HCT116 (cell line): ENCODE measurements around the gene MCEMP1. TPM values are rescaled to one million over a fixed set of nuclear protein-coding genes. Genes with fewer than 3 reads are reported as not detected.

Experiments
- ATAC-seq: fragments of 200-7000 bp; cut with Tn5 transposase; 2 replicates; pipeline ENCODE4 v1.9.1; 2020; ENCODE audit warnings: mild to moderate bottlenecking, moderate library complexity
- BruUV-seq: library from RNA; stranded (reverse); fragments of 400-500 nt; replicated peaks from 2 replicates; lab custom pipeline; 2021; lab: Mats Ljungman, UMichigan
- CTCF ChIA-PET: fragments of 300-600 bp; sonication (Branson Sonifier 250); formaldehyde crosslinking; loops from one replicate; lab custom pipeline; 2021; ENCODE audit warnings: antibody characterized with exemption; lab: Charles Lee
- POLR2A ChIA-PET: fragments of 300-600, 350-600 bp; sonication (Branson Sonifier 250); formaldehyde crosslinking; loops from one replicate; lab custom pipeline; 2021; ENCODE audit warnings: antibody characterized with exemption; lab: Charles Lee
- RAD21 ChIA-PET, 2 experiments: fragments of 300-600 bp; sonication (Branson Sonifier 250); formaldehyde crosslinking; loops; one replicate each; lab custom pipeline; 2023; ENCODE audit warnings: low total read pairs in 2 of 2; ENCODE audit not compliant: uncharacterized antibody in 2 of 2, unreplicated experiment in 2 of 2, low non-redundant PET in 1 of 2; lab: Charles Lee
- DNase-seq: peaks from one replicate; pipeline ENCODE4 v3.0.0-alpha.2; 2010; ENCODE audit warnings: low read depth, low spot score
- H2AFZ ChIP-seq: fragments of 200-600 bp; shearing (Covaris generic), sonication (generic); 2 replicates; pipeline ENCODE4 v1.6.1; 2017; ENCODE audit warnings: low read depth, mixed run types, mixed read lengths, antibody characterized with exemption, low read length; ENCODE audit not compliant: poor library complexity, severe bottlenecking
- H3K27ac ChIP-seq: 2 replicates; pipeline ENCODE4 v1.5.1; 2012; ENCODE audit warnings: low read depth, low read length
- H3K27me3 ChIP-seq: fragments of 200-600 bp; sonication (generic); 2 replicates; pipeline ENCODE4 v1.6.1; 2016; ENCODE audit warnings: mixed run types, low read length, mixed read lengths; ENCODE audit not compliant: insufficient read depth
- H3K36me3 ChIP-seq, 2 experiments: fragments of 200-500 bp in 1 of 2; fragments of 200-600 bp in 1 of 2; sonication (Bioruptor generic) in 1 of 2; sonication (generic) in 1 of 2; 2 replicates each; pipeline versions ENCODE4 v1.5.1 to v1.6.1; 2014 to 2016; ENCODE audit warnings: low read length in 2 of 2, inconsistent platforms in 1 of 2, mixed read lengths in 1 of 2, mixed run types in 1 of 2; ENCODE audit not compliant: insufficient read depth in 2 of 2, control insufficient read depth in 1 of 2
- H3K4me1 ChIP-seq, 2 experiments: fragments of 200-600 bp in 1 of 2; sonication (generic) in 1 of 2; 2 replicates each; pipeline versions ENCODE4 v1.5.1 to v1.6.1; 2012 to 2017; ENCODE audit warnings: low read length in 2 of 2, inconsistent platforms in 1 of 2, mild to moderate bottlenecking in 1 of 2, mixed read lengths in 1 of 2, mixed run types in 1 of 2, moderate library complexity in 1 of 2; ENCODE audit not compliant: insufficient read depth in 2 of 2, control insufficient read depth in 1 of 2
- H3K4me2 ChIP-seq: fragments of 200-600 bp; sonication (generic); 2 replicates; pipeline ENCODE4 v1.6.1; 2017; ENCODE audit warnings: mixed run types, low read length, mixed read lengths
- H3K4me3 ChIP-seq, 2 experiments: fragments of 200-600 bp in 1 of 2; sonication (generic) in 1 of 2; replicated peaks in 1 of 2; 2 replicates each; pipeline ENCODE4 v1.5.1; 2011 to 2016; ENCODE audit warnings: low read length in 2 of 2, control low read depth in 1 of 2, low read depth in 1 of 2, mild to moderate bottlenecking in 1 of 2, mixed read lengths in 1 of 2, mixed run types in 1 of 2
- H3K79me2 ChIP-seq: fragments of 200-600 bp; sonication (generic); 2 replicates; pipeline ENCODE4 v1.6.1; 2017; ENCODE audit warnings: mild to moderate bottlenecking, mixed run types, low read length, moderate library complexity, mixed read lengths; ENCODE audit not compliant: insufficient read depth
- H3K9ac ChIP-seq: fragments of 200-600 bp; sonication (generic); 2 replicates; pipeline ENCODE4 v1.6.1; 2016; ENCODE audit warnings: low read length, mixed read lengths
- H3K9me2 ChIP-seq: fragments of 200-600 bp; sonication (generic), shearing (Covaris generic); 2 replicates; pipeline ENCODE4 v1.6.1; 2017; ENCODE audit warnings: mixed run types, mild to moderate bottlenecking, moderate library complexity; ENCODE audit not compliant: insufficient read depth
- H3K9me3 ChIP-seq, 2 experiments: fragments of 200-500 bp in 1 of 2; fragments of 200-600 bp in 1 of 2; sonication (Bioruptor generic) in 1 of 2; sonication (generic) in 1 of 2; 2 replicates each; pipeline ENCODE4 v1.6.1; 2014 to 2017; ENCODE audit warnings: low read length in 2 of 2, mixed read lengths in 2 of 2, inconsistent platforms in 1 of 2, low read depth in 1 of 2, mild to moderate bottlenecking in 1 of 2, mixed run types in 1 of 2, moderate library complexity in 1 of 2; ENCODE audit not compliant: control insufficient read depth in 1 of 2, insufficient read depth in 1 of 2
- H4K20me1 ChIP-seq: fragments of 200-600 bp; sonication (generic), shearing (Covaris generic); 2 replicates; pipeline ENCODE4 v1.6.1; 2017; ENCODE audit warnings: mixed run types, mild to moderate bottlenecking, moderate library complexity; ENCODE audit not compliant: insufficient read depth
- ATF3 ChIP-seq: IDR thresholded peaks from 2 replicates; pipeline ENCODE4 v1.6.1; 2012
- CBX3 ChIP-seq: IDR thresholded peaks from 2 replicates; pipeline ENCODE4 v1.6.1; 2012; ENCODE audit warnings: low read depth
- CEBPB ChIP-seq: IDR thresholded peaks from 2 replicates; pipeline ENCODE4 v1.6.1; 2012; ENCODE audit warnings: low read depth
- CTCF ChIP-seq, 3 experiments: fragments of 200-600 bp in 1 of 3; sonication (generic) in 1 of 3; IDR thresholded peaks in 2 of 3; conservative IDR thresholded peaks in 1 of 3; 2 replicates each; pipeline ENCODE4 v1.5.1; 2012 to 2017; ENCODE audit warnings: low read depth in 2 of 3, low read length in 2 of 3, antibody characterized with exemption in 1 of 3, borderline replicate concordance in 1 of 3, control low read depth in 1 of 3, mild to moderate bottlenecking in 1 of 3, mixed read lengths in 1 of 3, mixed run types in 1 of 3, moderate library complexity in 1 of 3; ENCODE audit not compliant: insufficient read depth in 1 of 3
- EGR1 ChIP-seq: IDR thresholded peaks from 2 replicates; pipeline ENCODE4 v1.6.1; 2012; ENCODE audit warnings: low read depth
- ELF1 ChIP-seq: IDR thresholded peaks from 2 replicates; pipeline ENCODE4 v1.6.1; 2012; ENCODE audit warnings: low read depth, borderline replicate concordance
- EZH2 ChIP-seq: fragments of 200-600 bp; sonication (generic); IDR thresholded peaks from 2 replicates; pipeline ENCODE4 v1.6.1; 2017; ENCODE audit warnings: antibody characterized with exemption, mixed run types
- EZH2phosphoT487 ChIP-seq: fragments of 200-600 bp; IDR thresholded peaks from 2 replicates; pipeline ENCODE4 v1.6.1; 2018; ENCODE audit warnings: antibody characterized with exemption, borderline replicate concordance
- FOSL1 ChIP-seq: IDR thresholded peaks from 2 replicates; pipeline ENCODE4 v1.6.1; 2012; ENCODE audit warnings: low read depth
- JUND ChIP-seq: IDR thresholded peaks from 2 replicates; pipeline ENCODE4 v1.6.1; 2012
- MAX ChIP-seq: IDR thresholded peaks from 2 replicates; pipeline ENCODE4 v1.6.1; 2012
- POLR2A ChIP-seq: IDR thresholded peaks from 2 replicates; pipeline ENCODE4 v1.7.0; 2011; ENCODE audit warnings: borderline replicate concordance; ENCODE audit not compliant: insufficient read depth, insufficient read length; ENCODE audit errors: extremely low read depth
- POLR2AphosphoS5 ChIP-seq: IDR thresholded peaks from 2 replicates; pipeline ENCODE4 v1.6.1; 2011; ENCODE audit warnings: mild to moderate bottlenecking, low read depth, low read length, moderate library complexity
- RAD21 ChIP-seq: IDR thresholded peaks from 2 replicates; pipeline ENCODE4 v1.6.1; 2012; ENCODE audit warnings: low read depth, mild to moderate bottlenecking
- REST ChIP-seq: IDR thresholded peaks from 2 replicates; pipeline ENCODE4 v1.6.1; 2012; ENCODE audit warnings: low read depth
- SIN3A ChIP-seq: IDR thresholded peaks from 2 replicates; pipeline ENCODE4 v1.6.1; 2012; ENCODE audit warnings: low read depth
- SRF ChIP-seq: IDR thresholded peaks from 2 replicates; pipeline ENCODE4 v1.6.1; 2012; ENCODE audit warnings: low read depth
- TCF7L2 ChIP-seq: IDR thresholded peaks from 2 replicates; pipeline ENCODE4 v1.7.0; 2011; ENCODE audit warnings: borderline replicate concordance, inconsistent platforms; ENCODE audit not compliant: insufficient read depth, insufficient read length; ENCODE audit errors: extremely low read depth
- YY1 ChIP-seq: IDR thresholded peaks from 2 replicates; pipeline ENCODE4 v1.6.1; 2011; ENCODE audit warnings: low read length, low read depth, moderate library complexity, mild to moderate bottlenecking; ENCODE audit not compliant: insufficient replicate concordance; ENCODE audit errors: extremely low read depth
- ZFX ChIP-seq: fragments of 450-650 bp; IDR thresholded peaks from 2 replicates; pipeline ENCODE4 v1.6.1; 2017
- ZNF274 ChIP-seq: fragments of 200-500 bp; sonication (Bioruptor generic); IDR thresholded peaks from 2 replicates; pipeline ENCODE4 v1.6.1; 2014; ENCODE audit warnings: mild to moderate bottlenecking, low read depth, low read length, inconsistent platforms
- intact Hi-C: fragments of 100-400 bp; cut with micrococcal nuclease; formaldehyde crosslinking; loops from 2 replicates; pipeline ENCODE4 v1.10.0; 2022
- total RNA-seq: library from RNA; stranded (reverse); gene quantifications from one replicate; pipeline ENCODE4 v1.2.1, GENCODE V29; 2021; ENCODE audit not compliant: unreplicated experiment

The MCEMP1 gene
- total RNA-seq, 1 experiment from 2014 or later: not detected

GRCh38 chr19:7636691-7637373 lies 40.1 kb upstream of the MCEMP1 start, which contains the start of gene STXBP2:
Gene STXBP2, plus strand, starts transcription at chr19:7637110. Its CDS starts 40 bp downstream, at chr19:7637150.
- CTCF ChIA-PET: interaction anchor here (1.1 to 1.5 kb wide), 3 partner anchors 44 to 217 kb away, joined by 3 to 6 read pairs (median 5); partner anchors contain the start of gene TRAPPC5
- H3K4me2 ChIP-seq: peak within 1 kb of the TSS; percentile 93
- H3K4me1 ChIP-seq: peaks cover 8 to 14% of the 10 kb centered on the region in 2 experiments; a peak in 3 of 4 replicates
- no peaks in the 10 kb centered on the region for H4K20me1 ChIP-seq
- RAD21 ChIA-PET: no interaction called here
- peaks cover 0 to 4% of the 10 kb centered on the region in 2 experiments; a peak in 1 of 4 replicates for H3K9me3 ChIP-seq
- H3K9me2 ChIP-seq: no peaks in the 10 kb centered on the region
- DNase-seq (peak; percentile 76), ATAC-seq (peak; percentile 91)
- peak within 1 kb of the TSS; percentile 92 for H3K9ac ChIP-seq
- peak within 1 kb of the TSS; percentile 84 for H3K27ac ChIP-seq
- intact Hi-C loops: no loop called here
- H2AFZ ChIP-seq: no peak within 1 kb of the TSS
- peaks cover 20% of the 10 kb centered on the region for H3K79me2 ChIP-seq
- POLR2A ChIA-PET: interaction anchor here (1.6 kb wide), 1 partner anchor 8 kb away, joined by 6 read pairs; the partner anchor contains the start of genes PET100 and XAB2
- H3K4me3 ChIP-seq: peak within 1 kb of the TSS; percentile 94 to 97
- no peaks in the 10 kb centered on the region for H3K27me3 ChIP-seq
- no TSS peak for BruUV-seq
- no peaks in the 10 kb centered on the region for H3K36me3 ChIP-seq
- no peak for TF ChIP-seq ZFX
- peak; percentile 100 for TF ChIP-seq CBX3
- TF ChIP-seq TCF7L2: no peak
- TF ChIP-seq RAD21: no peak
- TF ChIP-seq MAX: peak; percentile 100
- TF ChIP-seq CEBPB: no peak
- TF ChIP-seq SIN3A: peak; percentile 47; the same call in 1 of the 2 replicates
- TF ChIP-seq CTCF (IDR thresholded peaks at IDR 0.05 in 2 of 3, conservative IDR thresholded peaks at IDR 0.05 in 1 of 3; ENCODE audit: borderline replicate concordance in 1 of 3, insufficient read depth in 1 of 3, low read depth in 2 of 3, low read length in 2 of 3): peak in 1 of 3 experiments; percentile 22; a peak in 1 of 6 replicates
- TF ChIP-seq REST: no peak
- no peak for TF ChIP-seq SRF
- TF ChIP-seq EZH2: no peak
- no peak; the same call in 1 of the 2 replicates for TF ChIP-seq ELF1
- TF ChIP-seq POLR2AphosphoS5: peak; percentile 81
- no peak for TF ChIP-seq EZH2phosphoT487
- no peak for TF ChIP-seq ATF3
- no peak; the same call in 1 of the 2 replicates for TF ChIP-seq EGR1
- TF ChIP-seq FOSL1: no peak
- no peak for TF ChIP-seq ZNF274
- no peak for TF ChIP-seq POLR2A
- peak; percentile 92 for TF ChIP-seq YY1
- no peak for TF ChIP-seq JUND
